Astrocyte (in vitro differentiated cells and primary cell): ENCODE data around the gene FAM53C.

Experiments
- CTCF ChIP-seq: IDR thresholded peaks from 2 replicates; pipeline ENCODE4 v1.5.1; 2011; ENCODE audit warnings: low read depth, mild to moderate bottlenecking, inconsistent platforms, low read length, moderate library complexity; ENCODE audit not compliant: insufficient read depth
- EZH2 ChIP-seq: IDR thresholded peaks from 2 replicates; pipeline ENCODE4 v1.6.1; 2012; ENCODE audit warnings: mild to moderate bottlenecking, low read length, inconsistent platforms; ENCODE audit not compliant: insufficient read depth

GRCh38 chr5:138344887-138345622 lies 7.0 kb downstream of the FAM53C start:
- TF ChIP-seq CTCF (no peak), EZH2 (no peak)
